Fibroblast of lung (primary cell): ENCODE data around the gene STAT5A. TPM values are rescaled to one million over a fixed set of nuclear protein-coding genes. Genes with fewer than 3 reads are reported as not detected.

Source experiments
- DNase-seq, 2 donors: peaks; one replicate each; pipeline versions ENCODE4 v3.0.0 to v3.0.0-alpha.2; 2010; ENCODE audit warnings: low read depth in 2 of 2
- H2AFZ ChIP-seq: 2 replicates; pipeline ENCODE4 v1.5.1; 2012; ENCODE audit warnings: low read length, control low read depth, inconsistent platforms
- H3K27ac ChIP-seq: 2 replicates; pipeline ENCODE4 v1.5.1; 2011; ENCODE audit warnings: low read length, control low read depth; ENCODE audit not compliant: insufficient read depth
- H3K27me3 ChIP-seq: 2 replicates; pipeline ENCODE4 v1.5.1; 2011; ENCODE audit warnings: mild to moderate bottlenecking, low read length; ENCODE audit not compliant: control insufficient read depth, insufficient read depth
- H3K36me3 ChIP-seq: 2 replicates; pipeline ENCODE4 v1.5.1; 2011; ENCODE audit warnings: low read length; ENCODE audit not compliant: control insufficient read depth, insufficient read depth
- H3K4me1 ChIP-seq: 2 replicates; pipeline ENCODE4 v1.5.1; 2011; ENCODE audit warnings: low read length; ENCODE audit not compliant: control insufficient read depth, insufficient read depth; ENCODE audit errors: extremely low read depth
- H3K4me2 ChIP-seq: 2 replicates; pipeline ENCODE4 v1.5.1; 2011; ENCODE audit warnings: low read length, control low read depth; ENCODE audit not compliant: insufficient read depth; ENCODE audit errors: extremely low read depth
- H3K4me3 ChIP-seq, 4 experiments: fragments of 200-600 bp in 1 of 4; sonication (generic) in 1 of 4; replicated peaks in 1 of 4; 2 replicates each; pipeline ENCODE4 v1.5.1; 2011 to 2016; ENCODE audit warnings: low read length in 4 of 4, low read depth in 3 of 4, mild to moderate bottlenecking in 3 of 4, control low read depth in 2 of 4, inconsistent platforms in 1 of 4, mixed read lengths in 1 of 4; ENCODE audit not compliant: insufficient read depth in 1 of 4; ENCODE audit errors: control extremely low read depth in 1 of 4
- H3K79me2 ChIP-seq: 2 replicates; pipeline ENCODE4 v1.5.1; 2012; ENCODE audit warnings: mild to moderate bottlenecking, low read length, inconsistent platforms; ENCODE audit not compliant: control insufficient read depth, insufficient read depth
- H3K9ac ChIP-seq: 2 replicates; pipeline ENCODE4 v1.5.1; 2011; ENCODE audit warnings: mild to moderate bottlenecking, low read length, control low read depth; ENCODE audit not compliant: insufficient read depth
- H3K9me3 ChIP-seq: 2 replicates; pipeline ENCODE4 v1.5.1; 2012; ENCODE audit warnings: low read depth, low read length; ENCODE audit not compliant: control insufficient read depth, insufficient read depth
- H4K20me1 ChIP-seq: 2 replicates; pipeline ENCODE4 v1.5.1; 2011; ENCODE audit warnings: low read length; ENCODE audit not compliant: control insufficient read depth, insufficient read depth; ENCODE audit errors: extremely low read depth
- CTCF ChIP-seq, 2 donors: IDR thresholded peaks in 1 of 2; conservative IDR thresholded peaks in 1 of 2; 1 replicate in 1 of 2; 2 replicates in 1 of 2; pipeline ENCODE4 v1.5.1; 2011 to 2012; ENCODE audit warnings: low read length in 2 of 2, control low read depth in 1 of 2, inconsistent platforms in 1 of 2, low read depth in 1 of 2, mild to moderate bottlenecking in 1 of 2
- EZH2 ChIP-seq: IDR thresholded peaks from 2 replicates; pipeline ENCODE4 v1.5.1; 2012; ENCODE audit warnings: low read length, control low read depth, mild to moderate bottlenecking; ENCODE audit errors: missing control alignments
- polyA plus RNA-seq, 2 donors: library from polyadenylated mRNA; depleted of rRNA in 1 of 2; stranded (reverse) in 1 of 2; unstranded in 1 of 2; fragments of >200 nt; gene quantifications; 2 replicates each; pipeline ENCODE4 v1.2.1, GENCODE V29; 2011 to 2012; ENCODE audit warnings: missing spikeins in 1 of 2
- total RNA-seq: library from RNA; depleted of rRNA; stranded (reverse); fragments of >200 nt; gene quantifications from 2 replicates; pipeline ENCODE4 v1.2.1, GENCODE V29; 2014

STAT5A gene
- total and polyA plus RNA-seq, 2 donors (not counting 1 experiment from before 2014, with no cell fraction given) = 6.9 to 28.4 TPM

- peaks cover 1% of the 10 kb centered on the region for H3K4me1 ChIP-seq
- H3K27me3 ChIP-seq = no peaks in the 10 kb centered on the region
- no peaks in the 10 kb centered on the region for H3K79me2 ChIP-seq
- H2AFZ ChIP-seq = no peak overlapping the region
- no peak for DNase-seq
- H3K36me3 ChIP-seq = no peaks in the 10 kb centered on the region
- H3K4me2 ChIP-seq = no peak overlapping the region
- no peaks in the 10 kb centered on the region for H4K20me1 ChIP-seq
- H3K4me3 ChIP-seq = no peak overlapping the region
- TF ChIP-seq EZH2 = no peak
- no peak for TF ChIP-seq CTCF (conservative IDR thresholded peaks at IDR 0.05 in 1 of 2, IDR thresholded peaks at IDR 0.05 in 1 of 2; ENCODE audit: low read depth in 1 of 2, low read length in 2 of 2)
- no peak overlapping the region for H3K27ac ChIP-seq
- H3K9ac ChIP-seq = no peak overlapping the region
- H3K9me3 ChIP-seq = no peaks in the 10 kb centered on the region
Measured at GRCh38 chr17:42305543-42306384, 17.5 kb downstream of the STAT5A start.

GRCh38 chr17:42306385-42306667 is 18.0 kb downstream of the STAT5A start:
- no peak overlapping the region for H3K4me3 ChIP-seq
- H3K4me2 ChIP-seq = no peak overlapping the region
- H3K27me3 ChIP-seq = no peaks in the 10 kb centered on the region
- DNase-seq = no peak
- TF ChIP-seq EZH2 (no peak), CTCF (conservative IDR thresholded peaks at IDR 0.05 in 1 of 2, IDR thresholded peaks at IDR 0.05 in 1 of 2; ENCODE audit: low read depth in 1 of 2, low read length in 2 of 2) (no peak)
- no peak overlapping the region for H3K27ac ChIP-seq
- no peaks in the 10 kb centered on the region for H3K36me3 ChIP-seq
- H3K4me1 ChIP-seq = peaks cover 6% of the 10 kb centered on the region
- no peak overlapping the region for H3K9ac ChIP-seq
- H3K79me2 ChIP-seq = no peaks in the 10 kb centered on the region
- no peaks in the 10 kb centered on the region for H3K9me3 ChIP-seq
- no peaks in the 10 kb centered on the region for H4K20me1 ChIP-seq
- H2AFZ ChIP-seq = no peak overlapping the region

DNA sequence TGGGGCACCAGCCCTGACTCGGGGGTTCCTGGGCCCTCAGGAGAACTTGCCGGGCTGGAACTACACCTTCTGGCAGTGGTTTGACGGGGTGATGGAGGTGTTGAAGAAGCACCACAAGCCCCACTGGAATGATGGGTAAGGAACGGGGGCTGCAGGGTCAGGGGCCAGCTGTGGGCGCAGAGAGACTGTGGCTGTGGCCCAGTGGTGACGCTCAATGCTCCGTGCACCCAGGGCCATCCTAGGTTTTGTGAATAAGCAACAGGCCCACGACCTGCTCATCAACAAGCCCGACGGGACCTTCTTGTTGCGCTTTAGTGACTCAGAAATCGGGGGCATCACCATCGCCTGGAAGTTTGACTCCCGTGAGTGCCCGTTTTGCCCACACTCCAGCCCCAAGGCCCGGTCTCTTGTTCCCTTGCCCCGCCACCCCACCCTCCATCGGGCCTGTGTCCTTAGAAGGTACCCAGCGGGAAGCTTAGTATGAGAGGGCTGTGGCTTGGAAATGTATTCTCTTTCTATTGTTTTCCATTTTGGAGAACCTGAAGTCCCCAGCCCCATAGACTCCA is 19.1 kb downstream of the STAT5A start:
- Histone ChIP-seq H3K79me2 (no peaks in the 10 kb centered on the region), H2AFZ (no peak overlapping the region), H3K4me2 (no peak overlapping the region), H3K4me1 (peaks cover 11% of the 10 kb centered on the region), H3K4me3 (no peak overlapping the region), H4K20me1 (no peaks in the 10 kb centered on the region), H3K27me3 (no peaks in the 10 kb centered on the region), H3K9me3 (no peaks in the 10 kb centered on the region), H3K9ac (no peak overlapping the region), H3K27ac (no peak overlapping the region), H3K36me3 (no peaks in the 10 kb centered on the region)
- no peak for TF ChIP-seq EZH2
- no peak for DNase-seq
